KG1 (cell line): Measurements from ENCODE around the gene SON.
"Not testable (repeated sequence)": the region's sequence is repeated elsewhere in the genome, so short reads cannot be mapped to it uniquely, and the experiment has no call there.

Experiments used
- DNase-seq: peaks from one replicate; lab custom pipeline; 2025; lab: John Stamatoyannopoulos, UW

SON gene

DNA sequence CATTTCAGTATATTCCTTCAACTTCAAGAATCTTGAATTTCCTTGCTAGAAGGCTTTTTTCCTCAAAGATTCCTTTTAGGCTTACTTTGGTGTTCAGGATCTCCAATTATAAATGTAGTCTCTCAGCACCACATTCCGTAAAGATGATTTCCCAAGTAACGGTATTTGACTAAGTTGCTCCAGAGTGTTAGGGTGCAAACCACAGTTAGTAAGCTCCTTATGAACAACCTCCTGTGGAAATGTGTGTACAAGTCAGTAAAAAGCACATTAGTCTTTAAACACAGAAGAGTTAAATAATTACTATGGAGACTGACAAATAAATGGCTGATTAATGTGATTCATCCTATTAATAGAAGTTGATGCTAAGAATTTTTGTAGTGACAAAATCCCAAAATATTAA lies 35.4 kb downstream of the SON start:
- no peak for DNase-seq

GRCh38 chr21:33578959-33579542 lies 36.2 kb downstream of the SON start:
- no peak for DNase-seq

- DNase-seq, result no peak
Observed at GRCh38 chr21:33584455-33584854, 41.6 kb downstream of the SON start.

DNA sequence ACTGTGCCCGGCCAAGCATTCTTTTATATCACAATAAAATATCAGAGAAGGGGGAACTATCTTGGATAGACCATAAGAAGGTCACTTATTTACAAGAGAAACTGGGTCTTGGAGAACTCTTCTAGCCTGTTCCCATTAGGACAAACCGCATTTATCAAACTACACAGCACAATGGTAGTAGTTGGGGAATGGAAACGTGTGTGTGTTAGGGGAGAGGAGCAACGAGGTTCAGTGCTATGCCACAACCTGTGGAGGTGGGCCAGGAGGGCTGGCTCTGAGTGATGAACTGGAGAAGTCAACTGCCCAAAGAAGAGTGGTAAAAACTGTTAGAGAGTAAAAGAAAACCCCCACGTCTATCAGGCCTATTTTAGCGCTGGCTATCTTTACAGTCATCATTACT lies 44.1 kb downstream of the SON start:
- DNase-seq, result no peak

DNA sequence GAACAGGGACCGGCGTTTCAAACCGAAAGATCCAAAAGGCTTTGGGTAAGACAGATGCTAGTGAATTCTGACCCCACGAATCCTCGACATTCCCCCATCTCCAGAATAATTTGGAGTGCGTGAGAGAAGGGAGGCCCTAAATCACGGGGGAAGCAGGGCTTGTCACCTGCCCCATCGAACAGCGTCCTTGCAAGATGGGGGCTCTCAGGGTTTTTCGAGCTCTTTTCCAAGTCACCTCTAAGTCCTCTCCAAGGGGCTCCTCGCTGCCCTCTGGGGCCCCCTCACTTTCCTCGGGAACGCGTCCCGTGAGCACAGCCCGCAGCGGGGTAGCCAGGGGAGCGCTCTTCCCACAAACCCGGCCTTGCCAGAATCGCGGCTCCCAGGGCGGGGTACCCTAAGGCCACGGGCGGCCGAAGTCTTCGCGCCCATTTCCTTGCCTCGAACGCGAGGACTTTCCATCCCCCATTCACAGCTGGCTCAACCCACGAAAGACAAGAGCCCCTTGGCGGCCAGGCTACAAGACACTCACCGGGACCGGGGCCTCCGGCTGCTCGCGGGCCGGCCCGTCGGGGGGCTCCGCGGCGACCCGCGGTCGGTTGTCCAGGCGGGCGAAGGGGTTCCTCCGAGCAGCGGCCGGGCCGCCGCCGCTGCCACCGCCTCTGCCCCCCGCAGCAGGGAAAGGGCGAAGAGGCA lies 45.1 kb downstream of the SON start:
- no peak for DNase-seq

GRCh38 chr21:33588485-33589335 lies 45.9 kb downstream of the SON start, which contains the start of gene DONSON:
DONSON (minus strand) TSS chr21:33588684; CDS start chr21:33588641, 43 bp downstream.
- peak; percentile 82 for DNase-seq

GRCh38 chr21:33598051-33598450 lies 55.2 kb downstream of the SON start:
- DNase-seq, result no peak

DNA sequence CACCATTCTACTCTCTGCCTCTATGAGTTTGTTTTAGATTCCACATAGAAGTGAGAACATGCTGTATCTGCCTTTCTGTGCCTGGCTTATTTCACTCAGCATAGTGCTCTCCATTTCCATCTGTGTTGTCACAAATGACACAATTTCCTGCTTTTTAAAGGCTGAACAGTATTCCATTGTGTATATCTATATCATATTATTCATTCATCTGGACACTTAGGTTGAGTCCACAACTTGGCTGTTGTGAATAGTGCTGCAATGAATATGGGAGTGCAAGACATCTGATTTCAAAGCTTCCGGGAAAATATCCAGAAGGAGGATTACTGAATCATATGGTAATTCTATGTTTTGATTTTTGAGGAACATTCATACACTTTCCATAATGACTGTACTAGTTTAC lies 65.7 kb downstream of the SON start:
- no peak for DNase-seq

DNA sequence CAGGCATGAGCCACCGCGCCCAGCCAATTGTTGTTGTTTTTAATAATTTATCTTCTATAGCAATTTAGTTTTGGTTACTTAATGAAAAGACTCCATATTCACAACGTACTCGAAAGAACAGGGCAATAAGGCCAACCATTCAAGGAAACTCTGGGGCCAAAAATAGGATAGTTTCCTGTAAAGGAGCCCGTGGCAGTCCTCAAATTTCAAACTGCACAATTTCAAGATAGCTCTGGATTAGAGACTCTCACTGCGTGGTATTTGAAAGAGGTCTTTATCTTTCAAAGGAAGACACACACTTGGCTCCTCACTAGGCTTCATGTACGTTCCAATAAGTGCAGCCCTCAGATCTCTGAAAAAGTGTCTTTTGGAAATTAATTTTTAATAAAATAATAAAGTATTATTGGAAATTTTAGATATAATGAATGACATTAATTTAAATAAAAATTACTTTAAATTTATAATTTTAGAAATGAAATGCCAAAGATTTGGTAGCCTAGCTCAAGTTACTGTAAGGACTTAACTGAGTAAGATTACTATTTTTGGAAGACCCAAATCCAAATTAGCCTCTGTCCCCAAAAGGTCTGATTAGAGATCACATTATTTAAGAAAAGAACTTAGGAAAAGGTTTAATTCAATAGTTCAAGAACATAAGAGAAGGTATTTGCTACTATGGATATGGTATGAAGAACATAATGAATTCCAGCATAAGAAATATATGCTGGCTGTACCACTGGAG lies 68.3 kb downstream of the SON start:
- DNase-seq, result no peak

GRCh38 chr21:33617565-33617964 lies 74.7 kb downstream of the SON start:
- not testable (repeated sequence) for DNase-seq

- no peak for DNase-seq
Observed at GRCh38 chr21:33618407-33618806, 75.6 kb downstream of the SON start.

DNA sequence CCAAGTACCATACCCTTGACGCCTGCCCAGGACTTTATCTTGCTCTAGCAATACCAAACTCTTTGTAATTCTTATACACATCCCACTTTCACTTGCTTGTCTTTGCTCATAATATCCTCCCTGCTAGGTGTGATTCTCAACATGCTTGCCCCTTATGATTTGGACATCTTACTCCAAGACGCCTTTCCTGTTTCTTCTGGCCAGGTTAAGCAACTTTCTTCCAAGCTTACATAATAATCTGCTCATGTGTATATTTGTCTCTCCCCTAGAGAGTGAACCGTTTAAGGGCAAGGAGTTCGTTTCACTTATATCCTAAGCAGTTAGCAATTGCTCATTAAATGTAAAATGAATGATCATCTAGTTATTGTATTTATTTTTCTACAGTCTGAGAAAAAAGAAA lies 76.9 kb downstream of the SON start:
- no peak for DNase-seq

DNA sequence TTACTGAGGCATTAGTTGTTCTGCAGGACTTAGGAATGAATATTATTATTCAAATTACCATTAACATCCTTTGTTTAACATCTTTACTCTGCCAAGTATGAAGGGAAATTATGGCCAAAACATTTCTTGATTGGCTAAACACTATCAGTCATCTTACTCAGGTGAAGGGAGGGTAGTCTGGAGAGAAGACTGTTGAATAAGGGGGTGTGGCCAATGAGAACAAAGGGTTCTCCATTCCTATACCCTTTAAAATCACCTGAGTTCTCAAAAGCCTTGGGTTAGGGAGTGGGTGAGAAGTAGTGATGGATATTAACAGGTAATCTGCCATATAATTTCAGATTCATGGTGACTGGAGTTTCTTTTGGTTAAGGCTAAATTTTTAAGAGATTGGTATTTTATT lies 79.4 kb downstream of the SON start:
- DNase-seq, result no peak

DNA sequence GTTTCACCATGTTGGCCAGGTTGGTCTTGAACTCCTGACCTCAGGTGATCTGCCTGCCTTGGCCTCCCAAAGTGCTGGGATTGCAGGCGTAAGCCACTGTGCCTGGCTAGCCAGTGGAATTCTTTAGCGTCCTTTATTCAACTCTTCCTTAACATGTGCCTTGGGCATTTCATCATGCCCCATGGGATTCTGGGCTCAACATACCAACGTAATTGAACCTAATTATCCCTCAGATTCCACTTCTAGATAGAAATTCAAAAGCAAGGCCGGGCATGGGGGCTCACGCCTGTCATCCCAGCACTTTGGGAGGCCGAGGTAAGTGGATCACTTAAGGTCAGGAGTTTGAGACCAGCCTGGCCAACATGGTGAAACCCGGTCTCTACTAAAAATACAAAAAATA lies 83.3 kb downstream of the SON start:
- DNase-seq, result not testable (repeated sequence)
